Fibroblast of lung (primary cell): ENCODE data around the gene DNM3.

Experiments used
- EZH2 ChIP-seq: IDR thresholded peaks from 2 replicates; pipeline ENCODE4 v1.5.1; 2012; ENCODE audit warnings: low read length, control low read depth, mild to moderate bottlenecking; ENCODE audit errors: missing control alignments
- TF ChIP-seq, protein P1 (sequence below), 2 donors: IDR thresholded peaks in 1 of 2; conservative IDR thresholded peaks in 1 of 2; 1 replicate in 1 of 2; 2 replicates in 1 of 2; pipeline ENCODE4 v1.5.1; 2011 to 2012; ENCODE audit warnings: low read length in 2 of 2, control low read depth in 1 of 2, inconsistent platforms in 1 of 2, low read depth in 1 of 2, mild to moderate bottlenecking in 1 of 2

GRCh38 chr1:171802207-171802606 lies 39.1 kb upstream of the DNM3 start:
- TF ChIP-seq, protein P1, sequence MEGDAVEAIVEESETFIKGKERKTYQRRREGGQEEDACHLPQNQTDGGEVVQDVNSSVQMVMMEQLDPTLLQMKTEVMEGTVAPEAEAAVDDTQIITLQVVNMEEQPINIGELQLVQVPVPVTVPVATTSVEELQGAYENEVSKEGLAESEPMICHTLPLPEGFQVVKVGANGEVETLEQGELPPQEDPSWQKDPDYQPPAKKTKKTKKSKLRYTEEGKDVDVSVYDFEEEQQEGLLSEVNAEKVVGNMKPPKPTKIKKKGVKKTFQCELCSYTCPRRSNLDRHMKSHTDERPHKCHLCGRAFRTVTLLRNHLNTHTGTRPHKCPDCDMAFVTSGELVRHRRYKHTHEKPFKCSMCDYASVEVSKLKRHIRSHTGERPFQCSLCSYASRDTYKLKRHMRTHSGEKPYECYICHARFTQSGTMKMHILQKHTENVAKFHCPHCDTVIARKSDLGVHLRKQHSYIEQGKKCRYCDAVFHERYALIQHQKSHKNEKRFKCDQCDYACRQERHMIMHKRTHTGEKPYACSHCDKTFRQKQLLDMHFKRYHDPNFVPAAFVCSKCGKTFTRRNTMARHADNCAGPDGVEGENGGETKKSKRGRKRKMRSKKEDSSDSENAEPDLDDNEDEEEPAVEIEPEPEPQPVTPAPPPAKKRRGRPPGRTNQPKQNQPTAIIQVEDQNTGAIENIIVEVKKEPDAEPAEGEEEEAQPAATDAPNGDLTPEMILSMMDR (conservative IDR thresholded peaks at IDR 0.05 in 1 of 2, IDR thresholded peaks at IDR 0.05 in 1 of 2; ENCODE audit: low read depth in 1 of 2, low read length in 2 of 2): no peak
- no peak for TF ChIP-seq EZH2
